GM19025 (cell line): Measurements from ENCODE around the gene RASA3.
A peak's percentile ranks its signal among the peaks of the same experiment; 100 is the strongest.
"Not testable (repeated sequence)": the region's sequence is repeated elsewhere in the genome, so short reads cannot be mapped to it uniquely, and the experiment has no call there.

Source experiments
- ATAC-seq: cut with Tn5 transposase; IDR thresholded peaks from one replicate; pipeline ENCODE4 v1.9.1; 2021; ENCODE audit warnings: mild to moderate bottlenecking, low read depth, moderate library complexity; ENCODE audit not compliant: unreplicated experiment

RASA3 gene

GRCh38 chr13:114132419-114133121 is at the start of gene RASA3:
RASA3 (minus strand) TSS chr13:114132623; CDS start chr13:114132489, 134 bp downstream.
- peak; percentile 58 for ATAC-seq

- ATAC-seq = no peak
Observed at GRCh38 chr13:114179087-114179658, 46.8 kb upstream of the RASA3 start, which contains the start of gene CFAP97D2. CFAP97D2 (plus strand) TSS chr13:114179257; CDS start chr13:114179331, 74 bp downstream.

GRCh38 chr13:114177245-114178010 is 45.0 kb upstream of the RASA3 start:
- ATAC-seq = no peak

- ATAC-seq = not testable (repeated sequence)
Observed at GRCh38 chr13:114176359-114176902, 44.0 kb upstream of the RASA3 start.

GRCh38 chr13:114174529-114174961 is 42.1 kb upstream of the RASA3 start:
- no peak for ATAC-seq

GRCh38 chr13:114173745-114174144 is 41.3 kb upstream of the RASA3 start:
- no peak for ATAC-seq

GRCh38 chr13:114173272-114173671 is 40.8 kb upstream of the RASA3 start:
- ATAC-seq = no peak

GRCh38 chr13:114167885-114168284 is 35.5 kb upstream of the RASA3 start:
- no peak for ATAC-seq

- no peak for ATAC-seq
Observed at GRCh38 chr13:114167426-114167825, 35.0 kb upstream of the RASA3 start.

- no peak for ATAC-seq
Observed at GRCh38 chr13:114166381-114167131, 34.1 kb upstream of the RASA3 start.

GRCh38 chr13:114164681-114165429 is 32.4 kb upstream of the RASA3 start:
- ATAC-seq = no peak

- ATAC-seq = no peak
Observed at GRCh38 chr13:114164053-114164452, 31.6 kb upstream of the RASA3 start.

GRCh38 chr13:114162533-114162922 is 30.1 kb upstream of the RASA3 start:
- no peak for ATAC-seq

- ATAC-seq = no peak
Observed at GRCh38 chr13:114161644-114162532, 29.5 kb upstream of the RASA3 start.

- ATAC-seq = no peak
Observed at GRCh38 chr13:114161028-114161556, 28.7 kb upstream of the RASA3 start.

GRCh38 chr13:114158869-114159666 is 26.6 kb upstream of the RASA3 start:
- not testable (repeated sequence) for ATAC-seq

GRCh38 chr13:114157869-114158495 is 25.6 kb upstream of the RASA3 start:
- ATAC-seq = no peak
